Measurements from ENCODE around the gene MYO1H.

DNA sequence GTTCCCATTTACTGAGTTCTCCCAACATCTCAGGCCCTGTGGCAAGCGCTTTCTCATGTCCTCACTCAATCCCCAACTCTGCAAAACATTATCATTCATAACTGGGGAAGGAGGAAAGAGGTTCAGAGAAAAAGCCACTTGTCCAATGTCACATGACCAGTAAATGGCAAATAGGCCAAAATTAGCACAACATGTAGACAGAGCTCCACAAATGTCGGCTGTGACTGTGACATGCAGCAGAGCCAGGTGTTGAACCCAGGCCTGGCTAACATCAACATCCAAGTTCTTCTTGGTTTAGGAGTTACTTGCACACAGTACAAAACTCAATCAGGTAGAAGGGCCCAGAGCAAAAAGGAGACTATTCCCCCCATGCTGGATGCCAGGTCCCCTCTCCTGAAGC lies 118.6 kb downstream of the MYO1H start:
- TF ChIP-seq, protein P1, sequence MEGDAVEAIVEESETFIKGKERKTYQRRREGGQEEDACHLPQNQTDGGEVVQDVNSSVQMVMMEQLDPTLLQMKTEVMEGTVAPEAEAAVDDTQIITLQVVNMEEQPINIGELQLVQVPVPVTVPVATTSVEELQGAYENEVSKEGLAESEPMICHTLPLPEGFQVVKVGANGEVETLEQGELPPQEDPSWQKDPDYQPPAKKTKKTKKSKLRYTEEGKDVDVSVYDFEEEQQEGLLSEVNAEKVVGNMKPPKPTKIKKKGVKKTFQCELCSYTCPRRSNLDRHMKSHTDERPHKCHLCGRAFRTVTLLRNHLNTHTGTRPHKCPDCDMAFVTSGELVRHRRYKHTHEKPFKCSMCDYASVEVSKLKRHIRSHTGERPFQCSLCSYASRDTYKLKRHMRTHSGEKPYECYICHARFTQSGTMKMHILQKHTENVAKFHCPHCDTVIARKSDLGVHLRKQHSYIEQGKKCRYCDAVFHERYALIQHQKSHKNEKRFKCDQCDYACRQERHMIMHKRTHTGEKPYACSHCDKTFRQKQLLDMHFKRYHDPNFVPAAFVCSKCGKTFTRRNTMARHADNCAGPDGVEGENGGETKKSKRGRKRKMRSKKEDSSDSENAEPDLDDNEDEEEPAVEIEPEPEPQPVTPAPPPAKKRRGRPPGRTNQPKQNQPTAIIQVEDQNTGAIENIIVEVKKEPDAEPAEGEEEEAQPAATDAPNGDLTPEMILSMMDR (IDR thresholded peaks at IDR 0.05): no peak
- no peak for TF ChIP-seq ZFX (IDR thresholded peaks at IDR 0.05; ENCODE audit: borderline replicate concordance)
